Measurements from ENCODE around the gene SNCG.
"Not testable (repeated sequence)": the region's sequence is repeated elsewhere in the genome, so short reads cannot be mapped to it uniquely, and the experiment has no call there.

The SNCG gene

GRCh38 chr10:86978457-86978856 is 20.1 kb downstream of the SNCG start:
- not testable (repeated sequence) for DNase-seq (ENCODE audit: low read depth)

GRCh38 chr10:86979296-86979818 is 21.0 kb downstream of the SNCG start:
- DNase-seq (ENCODE audit: low read depth): no peak

GRCh38 chr10:86979977-86980448 is 21.6 kb downstream of the SNCG start:
- DNase-seq (ENCODE audit: low read depth): peak; percentile 64

GRCh38 chr10:86981020-86981419 is 22.6 kb downstream of the SNCG start:
- DNase-seq (ENCODE audit: low read depth): not testable (repeated sequence)

GRCh38 chr10:86981716-86982115 is 23.3 kb downstream of the SNCG start:
- no peak for DNase-seq (ENCODE audit: low read depth)

GRCh38 chr10:86984498-86984897 is 26.1 kb downstream of the SNCG start:
- not testable (repeated sequence) for DNase-seq (ENCODE audit: low read depth)

- DNase-seq (ENCODE audit: low read depth): no peak
These were observed 30.1 kb downstream of the SNCG start for GRCh38 chr10:86988520-86988919.

GRCh38 chr10:86991362-86991761 is 33.0 kb downstream of the SNCG start:
- DNase-seq (ENCODE audit: low read depth): not testable (repeated sequence)

- DNase-seq (ENCODE audit: low read depth): peak; percentile 58
These were observed 34.1 kb downstream of the SNCG start for GRCh38 chr10:86992456-86992855.

GRCh38 chr10:86992929-86993328 is 34.5 kb downstream of the SNCG start:
- DNase-seq (ENCODE audit: low read depth): no peak

GRCh38 chr10:86999802-87000403 is 41.5 kb downstream of the SNCG start:
- not testable (repeated sequence) for DNase-seq (ENCODE audit: low read depth)

GRCh38 chr10:87000491-87000890 is 42.1 kb downstream of the SNCG start:
- peak; percentile 28 for DNase-seq (ENCODE audit: low read depth)

GRCh38 chr10:87007124-87007523 is 48.7 kb downstream of the SNCG start:
- peak; percentile 39 for DNase-seq (ENCODE audit: low read depth)

- not testable (repeated sequence) for DNase-seq (ENCODE audit: low read depth)
These were observed 49.3 kb downstream of the SNCG start for GRCh38 chr10:87007674-87008073.

GRCh38 chr10:87008303-87008702 is 49.9 kb downstream of the SNCG start:
- not testable (repeated sequence) for DNase-seq (ENCODE audit: low read depth)

GRCh38 chr10:87009134-87009696 is 50.8 kb downstream of the SNCG start:
- not testable (repeated sequence) for DNase-seq (ENCODE audit: low read depth)

Data from EH (cell line).